Subcutaneous adipose tissue (tissue), 4 donors: ENCODE measurements around the gene POLRMT. TPM values are rescaled to one million over a fixed set of nuclear protein-coding genes. Genes with fewer than 3 reads are reported as not detected.

Source experiments
- CTCF ChIP-seq: fragments of 450-650 bp; IDR thresholded peaks from one replicate; pipeline ENCODE4 v1.5.1; 2016; ENCODE audit warnings: low read depth, mild to moderate bottlenecking, control low read depth, antibody characterized with exemption, moderate library complexity
- total RNA-seq, 4 donors: library from RNA; depleted of rRNA; stranded (reverse); fragments of >200 nt; gene quantifications; one replicate each; pipeline ENCODE4 v1.1.0, GENCODE V29; 2016

POLRMT gene
- total RNA-seq, 4 donors from 2014 or later: 11.9 to 41.4 (median 14.7) TPM

GRCh38 chr19:652467-653389 lies 19.4 kb upstream of the POLRMT start:
- no peak for TF ChIP-seq CTCF

DNA sequence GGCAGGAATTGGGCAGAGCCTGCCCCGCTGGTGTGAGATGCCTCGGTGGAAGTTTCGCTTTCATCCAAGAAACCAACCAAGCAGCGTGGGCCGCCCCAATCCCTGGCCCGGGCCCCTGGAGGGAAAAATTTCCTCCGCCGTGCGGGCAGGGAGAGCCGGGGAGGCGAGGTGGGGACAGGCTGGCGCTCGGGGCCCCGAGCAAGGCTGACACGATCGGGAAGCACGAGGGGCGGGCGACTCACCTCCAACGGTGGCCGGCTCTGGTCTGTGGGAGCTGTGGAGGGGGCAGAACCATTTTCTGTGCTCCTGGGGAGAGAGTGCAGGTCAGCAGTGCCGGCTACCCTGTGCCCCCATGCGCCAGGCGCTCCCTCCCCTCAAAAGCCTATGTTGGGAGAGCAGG lies 18.7 kb upstream of the POLRMT start:
- TF ChIP-seq CTCF: no peak

DNA sequence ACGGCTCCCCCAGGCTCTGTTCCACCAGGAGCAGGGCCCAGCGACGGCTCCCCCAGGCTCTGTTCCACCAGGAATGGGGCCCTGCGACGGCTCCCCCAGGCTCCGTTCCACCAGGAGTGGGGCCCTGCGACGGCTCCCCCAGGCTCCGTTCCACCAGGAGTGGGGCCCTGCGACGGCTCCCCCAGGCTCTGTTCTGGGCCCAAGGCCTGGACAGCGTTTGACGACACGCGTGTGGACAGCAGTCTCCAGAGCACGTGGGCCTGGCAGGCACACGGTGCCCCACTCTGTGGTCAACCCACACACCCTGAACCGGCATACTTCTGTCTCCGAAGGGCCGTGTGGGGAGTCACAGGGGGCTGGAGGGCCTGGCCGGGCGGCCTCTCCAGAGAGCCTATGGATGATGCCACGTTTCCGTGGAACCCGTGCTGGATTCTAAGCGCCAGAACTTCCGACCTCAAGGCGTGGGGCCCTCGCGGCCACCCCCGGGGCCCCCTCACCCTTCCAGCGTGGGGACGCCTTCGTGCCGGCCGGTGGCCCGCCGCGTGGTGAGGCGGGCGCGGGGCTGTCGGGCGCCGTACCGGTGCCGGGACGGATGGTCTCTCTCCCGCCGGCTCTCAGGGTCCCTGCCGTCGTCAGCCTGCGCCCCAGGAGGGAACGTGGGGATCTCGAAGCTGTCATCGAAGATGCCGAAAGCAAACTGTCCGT lies 17.9 kb upstream of the POLRMT start:
- no peak for TF ChIP-seq CTCF

GRCh38 chr19:650121-650520 lies 16.8 kb upstream of the POLRMT start:
- no peak for TF ChIP-seq CTCF

DNA sequence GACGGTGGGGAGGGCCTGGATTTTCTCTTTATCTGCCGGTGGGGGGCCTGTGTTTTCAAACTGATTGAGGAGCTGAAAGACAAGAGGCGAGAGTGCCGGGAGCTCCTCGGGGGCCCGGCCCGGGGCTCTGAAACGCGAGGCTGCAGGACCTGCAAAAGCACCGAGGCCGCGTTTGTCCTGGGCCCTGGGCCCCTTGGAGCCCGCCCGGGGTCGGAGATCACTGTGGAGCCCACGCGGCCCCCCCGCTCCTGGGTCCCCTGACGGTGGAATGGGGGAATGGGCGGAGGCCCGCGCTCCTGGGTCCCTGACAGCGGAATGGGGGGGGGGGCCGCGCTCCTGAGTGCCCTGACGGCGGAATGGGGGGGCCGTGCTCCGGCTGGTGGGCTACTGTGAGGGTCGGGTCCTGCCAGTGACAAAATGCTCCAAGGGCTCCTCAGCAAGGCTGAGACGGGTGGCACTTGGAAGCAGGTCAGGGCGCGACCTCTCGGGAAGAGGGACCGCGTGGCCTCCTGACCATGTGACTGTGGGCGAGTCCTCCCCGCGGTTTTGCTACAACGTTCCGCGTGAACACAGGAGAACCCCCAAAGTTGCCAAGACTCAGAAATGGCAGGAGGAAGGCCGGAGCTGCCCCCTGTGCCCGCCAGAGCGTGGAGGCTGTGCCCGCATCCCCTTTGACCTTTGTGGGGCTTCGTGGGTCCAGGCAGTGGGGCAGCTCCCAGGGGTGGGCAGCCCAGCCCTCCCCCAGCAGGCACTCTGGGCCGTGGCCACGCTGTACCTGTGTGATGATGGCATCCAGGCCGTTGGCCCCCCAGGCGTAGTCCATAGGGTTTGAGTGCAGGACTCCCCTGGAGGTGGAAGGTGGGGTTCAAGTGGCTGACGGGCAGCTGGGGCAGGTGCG lies 15.8 kb upstream of the POLRMT start:
- TF ChIP-seq CTCF: no peak

GRCh38 chr19:648305-648704 lies 15.0 kb upstream of the POLRMT start:
- TF ChIP-seq CTCF: no peak
